Chondrocyte (in vitro differentiated cells): ENCODE measurements around the gene DGKI. TPM values are rescaled to one million over a fixed set of nuclear protein-coding genes. Genes with fewer than 3 reads are reported as not detected.

Experiments used
- DNase-seq: peaks from one replicate; pipeline ENCODE4 v3.0.0; 2021; ENCODE audit warnings: mixed read lengths, low spot score
- H3K27ac Mint-ChIP-seq: one replicate; pipeline ENCODE4 v1.8.0; 2021; ENCODE audit warnings: mild to moderate bottlenecking, moderate library complexity, mixed read lengths; ENCODE audit not compliant: unreplicated experiment
- H3K27me3 Mint-ChIP-seq: 2 replicates; pipeline ENCODE4 v1.8.0; 2021; ENCODE audit warnings: low read depth, mixed read lengths
- H3K36me3 Mint-ChIP-seq: 2 replicates; pipeline ENCODE4 v1.8.0; 2021; ENCODE audit warnings: low read depth, mixed read lengths
- H3K4me1 Mint-ChIP-seq: 2 replicates; pipeline ENCODE4 v1.8.0; 2021; ENCODE audit warnings: low read depth, mild to moderate bottlenecking, mixed read lengths
- H3K4me3 Mint-ChIP-seq: one replicate; pipeline ENCODE4 v1.8.0; 2021; ENCODE audit warnings: mild to moderate bottlenecking, moderate library complexity, mixed read lengths; ENCODE audit not compliant: unreplicated experiment
- H3K9me3 Mint-ChIP-seq: 2 replicates; pipeline ENCODE4 v1.8.0; 2021; ENCODE audit warnings: low read depth, mixed read lengths
- CTCF ChIP-seq: fragments of 200-600 bp; sonication (generic); IDR thresholded peaks from 2 replicates; pipeline ENCODE4 v1.5.0; 2021; ENCODE audit warnings: antibody characterized with exemption, mild to moderate bottlenecking, moderate library complexity
- total RNA-seq: library from RNA; stranded (reverse); gene quantifications from 3 replicates; pipeline ENCODE4 v1.2.1, GENCODE V29; 2021

The DGKI gene
- total RNA-seq, 1 donor from 2014 or later: 15.3 TPM

DNA sequence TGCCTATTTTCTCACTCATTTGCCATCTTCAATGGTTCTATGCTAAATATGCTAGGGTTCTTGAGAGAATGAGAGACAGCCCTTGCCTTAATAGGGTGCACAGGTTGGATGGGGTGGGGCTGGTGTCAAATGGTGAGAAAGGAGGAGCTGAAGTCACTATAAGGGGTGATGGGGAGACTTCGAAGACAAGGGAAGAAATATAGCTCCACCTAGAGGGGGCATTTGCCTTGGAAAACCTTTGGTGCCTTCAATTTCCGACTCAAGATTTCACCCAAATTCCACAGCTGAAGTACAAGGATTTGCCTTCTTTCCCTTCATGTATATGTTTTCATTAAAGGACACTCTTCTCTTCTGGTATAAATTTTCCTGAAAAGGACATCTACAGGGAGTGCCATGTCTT is 508.9 kb downstream of the DGKI start:
- TF ChIP-seq CTCF: peak; percentile 52
- Mint-ChIP-seq H3K4me1 (peaks cover 9% of the 10 kb centered on the region), H3K27ac (no peak overlapping the region), H3K9me3 (peaks cover 8% of the 10 kb centered on the region), H3K27me3 (no peaks in the 10 kb centered on the region), H3K4me3 (no peak overlapping the region), H3K36me3 (no peaks in the 10 kb centered on the region)
- DNase-seq: no peak

GRCh38 chr7:137335814-137336213 is 511.0 kb downstream of the DGKI start:
- TF ChIP-seq CTCF: no peak
- Mint-ChIP-seq H3K36me3 (no peaks in the 10 kb centered on the region), H3K4me3 (no peak overlapping the region)

GRCh38 chr7:137331378-137331777 is 515.4 kb downstream of the DGKI start:
- H3K4me1 Mint-ChIP-seq: peaks cover 15% of the 10 kb centered on the region

More at GRCh38 chr7:137335814-137336213, 511.0 kb downstream of the DGKI start:
- no peak for DNase-seq
- Mint-ChIP-seq H3K27ac (no peak overlapping the region), H3K4me1 (no peaks in the 10 kb centered on the region), H3K9me3 (peaks cover 8% of the 10 kb centered on the region), H3K27me3 (no peaks in the 10 kb centered on the region)

More at GRCh38 chr7:137331378-137331777, 515.4 kb downstream of the DGKI start:
- no peak overlapping the region for H3K27ac Mint-ChIP-seq
- TF ChIP-seq CTCF: no peak
- DNase-seq: no peak
- H3K36me3 Mint-ChIP-seq: no peaks in the 10 kb centered on the region
- no peak overlapping the region for H3K4me3 Mint-ChIP-seq
- no peaks in the 10 kb centered on the region for H3K27me3 Mint-ChIP-seq
- H3K9me3 Mint-ChIP-seq: no peaks in the 10 kb centered on the region

Other genes with a start within 250 kb of the DGKI start
- 217 to 294 TPM (median 223 TPM) in 3 replicates for gene CREB3L2, start 155.1 kb upstream of the DGKI start, total RNA-seq
- gene AKR1D1, start 229.5 kb upstream of the DGKI start, total RNA-seq: not detected in 3 replicates